EL (cell line): Measurements from ENCODE around the gene WFDC5.
"Not testable (repeated sequence)": the region's sequence is repeated elsewhere in the genome, so short reads cannot be mapped to it uniquely, and the experiment has no call there.

Experiments
- DNase-seq: peaks from one replicate; pipeline ENCODE4 v3.0.0-alpha.2; 2016

WFDC5 gene

GRCh38 chr20:45114465-45115385, at the start of gene WFDC5:
WFDC5 (minus strand) TSS chr20:45115174; CDS start chr20:45115083, 91 bp downstream.
- no peak for DNase-seq

- no peak for DNase-seq
These were observed 48.3 kb upstream of the WFDC5 start for GRCh38 chr20:45163083-45163803.

- DNase-seq: peak; percentile 63
These were observed 43.0 kb upstream of the WFDC5 start for GRCh38 chr20:45157962-45158361.

- DNase-seq: no peak
These were observed 41.7 kb upstream of the WFDC5 start for GRCh38 chr20:45156713-45157112.

DNA sequence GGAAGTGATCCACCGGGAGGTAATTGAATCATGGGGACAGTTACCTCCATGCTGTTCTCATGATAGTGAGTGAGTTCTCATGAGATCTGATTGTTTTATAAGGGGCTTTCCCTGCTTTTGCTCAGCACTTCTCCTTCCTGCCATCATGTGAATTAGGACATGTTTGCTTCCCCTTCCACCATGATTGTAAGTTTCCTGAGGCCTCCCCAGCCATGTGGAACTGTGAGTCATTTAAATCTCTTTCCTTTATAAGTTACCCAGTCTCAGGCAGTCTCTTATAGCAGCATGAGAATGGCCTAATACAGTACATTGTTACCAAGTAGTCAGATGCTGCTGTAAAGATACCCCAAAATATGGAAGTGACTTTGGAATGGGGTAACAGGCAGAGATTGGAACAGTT, 39.8 kb upstream of the WFDC5 start:
- DNase-seq: not testable (repeated sequence)

DNA sequence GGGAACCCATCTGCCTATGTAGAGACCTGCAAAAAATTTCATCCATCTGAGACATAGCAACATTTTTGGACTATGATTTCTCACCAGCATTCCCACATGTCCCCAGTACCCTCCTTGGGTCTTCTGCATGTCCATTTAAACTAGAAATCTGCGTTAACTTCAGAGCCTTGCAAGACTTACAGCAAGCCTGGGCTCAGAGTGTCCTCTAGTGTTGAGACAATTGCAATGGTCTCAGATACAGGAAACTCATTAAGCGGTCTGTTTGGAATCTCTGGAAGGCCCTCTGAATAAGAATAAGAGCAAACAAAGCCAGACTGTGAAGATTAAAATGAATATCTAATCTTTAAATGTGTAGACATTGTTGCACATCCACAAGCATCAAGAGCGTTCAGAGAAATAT, 39.2 kb upstream of the WFDC5 start:
- DNase-seq: no peak

DNA sequence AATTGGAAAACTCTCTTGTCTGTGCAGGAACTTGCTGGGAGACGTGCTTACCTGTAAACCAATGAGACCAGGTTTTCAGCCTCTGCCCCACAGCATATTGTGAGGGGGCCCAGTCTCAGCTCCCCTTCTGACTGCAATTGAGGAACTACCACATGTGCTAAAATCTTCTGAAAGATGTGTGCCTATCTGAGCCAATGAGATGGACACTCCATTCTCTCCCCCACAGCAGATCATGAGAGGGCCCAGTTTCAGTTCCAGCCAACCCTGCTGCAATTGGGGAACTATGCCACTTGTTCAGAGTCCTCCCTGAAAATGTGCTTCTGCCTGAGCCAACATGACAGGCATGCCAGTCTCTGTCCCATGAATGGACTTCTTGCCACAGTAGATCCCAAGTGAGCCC, 38.8 kb upstream of the WFDC5 start:
- DNase-seq: no peak

GRCh38 chr20:45153147-45153546, 38.2 kb upstream of the WFDC5 start:
- DNase-seq: no peak

DNA sequence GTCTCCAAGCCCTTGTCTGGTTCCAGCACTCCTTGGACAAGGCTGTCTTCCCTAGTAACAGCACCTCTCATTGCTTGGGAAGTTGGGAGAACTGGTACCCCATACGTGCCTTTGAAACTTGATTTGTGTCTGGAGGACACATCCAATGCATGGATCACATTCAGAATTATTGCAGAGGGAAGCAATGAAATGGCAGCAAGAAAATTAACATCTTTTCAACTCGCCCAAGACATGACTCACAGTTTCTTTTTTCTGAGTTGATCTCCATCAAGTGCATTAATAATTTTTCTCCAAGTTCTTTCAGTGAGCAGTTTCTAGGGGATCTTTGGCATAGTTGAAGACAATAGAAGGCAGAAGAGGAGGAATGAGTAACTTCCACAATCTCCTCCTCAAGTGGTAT, 37.4 kb upstream of the WFDC5 start:
- no peak for DNase-seq

GRCh38 chr20:45149062-45149461, 34.1 kb upstream of the WFDC5 start:
- no peak for DNase-seq

DNA sequence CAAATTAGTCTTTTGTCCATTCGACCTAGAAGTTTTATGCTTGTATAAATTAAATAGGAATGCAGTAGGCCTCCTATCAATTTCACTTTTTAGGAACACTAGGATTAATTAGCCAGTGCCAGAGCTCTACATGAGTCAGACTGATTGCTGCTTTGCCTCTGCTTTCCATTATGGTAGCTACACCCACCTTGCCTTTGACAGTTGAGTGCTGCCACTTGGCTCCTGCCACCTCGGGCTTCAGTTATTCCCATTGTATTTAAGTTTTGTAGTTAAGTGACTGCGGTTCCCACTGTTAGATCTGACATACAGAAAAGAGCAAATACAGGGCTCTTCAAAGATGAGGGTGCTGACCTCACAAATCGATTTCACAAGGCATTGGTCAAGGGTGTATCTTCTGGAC, 25.9 kb upstream of the WFDC5 start:
- no peak for DNase-seq

DNA sequence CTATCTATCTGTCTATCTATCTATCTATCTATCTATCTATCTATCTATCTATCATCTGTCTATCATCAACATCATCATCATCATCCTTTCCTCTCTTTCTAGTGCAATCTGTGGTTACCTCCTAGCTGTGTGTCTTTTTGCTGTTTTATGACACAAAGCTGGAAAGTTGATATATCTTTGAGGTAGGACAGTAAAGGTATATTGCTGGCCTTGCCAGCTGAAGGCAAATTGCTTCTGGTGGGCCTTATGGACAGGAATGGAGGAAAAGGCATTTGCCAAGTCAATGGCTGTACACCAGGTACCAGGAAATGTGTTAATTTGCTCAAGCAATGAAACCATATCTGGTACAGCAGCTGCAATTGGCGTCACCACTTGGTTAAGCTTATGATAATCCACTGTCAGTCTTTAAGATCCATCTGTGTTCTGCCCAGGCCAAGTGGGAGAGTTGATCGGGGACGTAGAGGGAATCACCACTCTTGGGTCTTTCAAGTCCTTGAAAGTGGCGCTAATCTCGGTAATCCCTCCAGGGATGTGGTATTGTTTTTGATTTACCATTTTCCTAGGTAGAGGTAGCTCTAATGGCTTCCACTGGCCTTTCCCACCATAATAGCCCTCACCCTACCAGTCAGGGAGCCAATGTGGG, 24.9 kb upstream of the WFDC5 start:
- not testable (repeated sequence) for DNase-seq

GRCh38 chr20:45138561-45139300, 23.8 kb upstream of the WFDC5 start:
- DNase-seq: peak; percentile 8

DNA sequence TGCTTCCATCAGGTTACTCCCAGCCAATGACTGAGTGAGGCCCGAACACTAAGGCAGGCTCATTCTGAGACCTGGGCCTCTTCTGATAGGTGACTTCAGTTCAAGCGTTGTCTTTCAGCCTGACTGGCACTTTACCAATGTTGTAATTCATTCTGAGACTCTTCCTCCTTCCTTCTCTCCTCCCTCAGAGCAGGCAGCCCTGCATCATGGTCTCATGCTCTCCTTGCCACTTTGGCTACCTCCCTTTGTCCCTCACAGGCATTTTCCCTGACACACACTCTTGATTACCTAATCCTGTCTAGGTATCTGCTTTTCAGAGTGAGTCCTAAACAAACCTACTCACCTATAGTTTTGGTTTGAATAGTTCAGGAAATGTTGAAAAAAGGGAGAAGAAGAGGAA, 21.9 kb upstream of the WFDC5 start:
- no peak for DNase-seq

GRCh38 chr20:45128099-45128498, 13.1 kb upstream of the WFDC5 start:
- DNase-seq: no peak

DNA sequence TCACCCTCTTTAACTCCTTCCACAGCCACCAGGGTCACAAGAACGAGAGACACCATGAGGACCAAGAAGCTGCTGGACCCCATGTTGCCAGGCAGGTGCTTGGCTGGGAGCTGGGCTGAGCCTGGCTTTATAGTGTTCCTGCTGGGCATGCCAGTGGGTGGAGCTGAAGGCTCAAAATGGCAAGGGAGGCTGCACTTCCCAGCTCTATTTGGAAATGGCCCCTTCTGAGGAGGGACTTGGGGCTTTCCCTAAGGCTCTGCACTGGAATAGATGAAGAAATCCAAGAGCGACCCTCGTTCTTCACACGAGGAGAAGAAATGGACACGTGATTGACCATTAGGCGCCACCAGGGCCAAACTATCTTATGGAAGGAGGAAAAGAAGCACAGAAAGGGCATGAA, 9.4 kb upstream of the WFDC5 start, which contains the start of gene WFDC12:
WFDC12 (minus strand) TSS at position 101 of the 400 bp plus-strand sequence; CDS start at position 83, 18 bp downstream.
- DNase-seq: no peak

GRCh38 chr20:45121388-45121787, 6.4 kb upstream of the WFDC5 start:
- no peak for DNase-seq

DNA sequence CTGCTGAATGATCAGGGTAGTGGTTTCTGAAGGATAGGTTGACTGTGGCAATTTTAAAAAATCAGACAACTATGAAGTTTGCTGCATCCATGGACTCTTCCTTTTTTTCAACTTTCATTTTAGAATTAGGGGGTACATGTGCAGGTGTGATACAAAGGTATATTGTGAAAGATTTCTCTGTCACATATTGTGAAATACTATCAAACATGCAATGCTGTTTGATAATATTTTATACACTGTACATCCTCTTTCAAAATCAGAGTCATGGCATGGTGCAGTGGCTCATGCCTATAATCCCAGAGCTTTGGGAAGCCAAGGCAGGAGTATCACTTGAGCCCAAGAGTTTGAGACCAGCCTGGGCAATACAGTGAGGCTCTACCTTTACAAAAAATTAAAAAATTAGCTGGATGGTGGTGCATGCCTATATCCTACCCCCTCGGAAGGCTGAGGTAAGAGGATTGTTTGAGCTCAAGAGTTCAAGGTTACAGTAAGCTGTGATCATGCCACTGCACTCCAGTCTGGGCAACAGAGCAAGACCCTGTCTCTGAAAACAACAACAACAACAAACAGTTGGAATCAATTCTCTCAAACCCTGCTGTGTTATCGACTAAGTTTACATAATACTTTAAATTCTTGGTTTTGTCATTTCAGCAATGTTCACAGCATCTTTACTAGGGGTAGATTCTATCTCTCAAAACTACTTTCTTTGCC, 4.7 kb upstream of the WFDC5 start:
- no peak for DNase-seq

DNA sequence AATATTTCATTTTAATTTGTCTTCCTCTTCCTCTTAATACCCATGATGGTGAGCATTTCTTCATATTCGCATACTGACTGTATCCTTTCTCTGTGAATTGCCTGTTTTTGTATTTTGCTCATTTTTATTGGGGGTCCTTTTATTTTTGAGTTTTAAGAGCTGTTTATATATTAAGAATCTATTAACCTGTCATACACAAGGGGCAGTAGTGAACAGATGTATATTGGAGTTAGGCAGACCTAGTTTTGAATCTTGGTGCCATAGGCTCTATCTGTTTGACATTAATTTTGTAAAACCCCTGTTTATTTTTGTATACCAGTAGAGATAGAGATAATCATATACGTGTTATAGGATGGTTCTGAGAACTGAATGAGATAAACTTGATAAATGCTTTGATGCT, 3.1 kb upstream of the WFDC5 start:
- no peak for DNase-seq

- no peak for DNase-seq
These were observed 2.6 kb upstream of the WFDC5 start for GRCh38 chr20:45117581-45117980.

DNA sequence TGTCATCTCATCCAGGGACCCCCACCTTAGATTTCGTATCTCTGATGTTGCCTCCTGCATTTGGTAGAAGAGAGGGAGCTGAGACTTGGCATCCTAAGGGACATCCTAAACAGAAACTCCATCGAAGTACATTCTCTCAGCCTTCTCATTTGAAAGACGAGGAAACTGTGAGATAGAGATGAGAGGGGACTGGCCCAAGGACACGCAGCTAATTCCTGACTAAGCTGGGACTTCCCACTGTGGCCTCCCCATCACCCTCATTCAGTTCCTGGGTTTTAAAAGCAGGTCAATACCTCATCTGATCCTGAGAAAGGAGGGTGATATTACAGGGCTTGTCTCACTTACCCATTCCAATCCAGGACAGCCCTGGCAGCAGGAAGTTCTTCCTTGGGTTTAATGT, 855 bp upstream of the WFDC5 start:
- no peak for DNase-seq

DNA sequence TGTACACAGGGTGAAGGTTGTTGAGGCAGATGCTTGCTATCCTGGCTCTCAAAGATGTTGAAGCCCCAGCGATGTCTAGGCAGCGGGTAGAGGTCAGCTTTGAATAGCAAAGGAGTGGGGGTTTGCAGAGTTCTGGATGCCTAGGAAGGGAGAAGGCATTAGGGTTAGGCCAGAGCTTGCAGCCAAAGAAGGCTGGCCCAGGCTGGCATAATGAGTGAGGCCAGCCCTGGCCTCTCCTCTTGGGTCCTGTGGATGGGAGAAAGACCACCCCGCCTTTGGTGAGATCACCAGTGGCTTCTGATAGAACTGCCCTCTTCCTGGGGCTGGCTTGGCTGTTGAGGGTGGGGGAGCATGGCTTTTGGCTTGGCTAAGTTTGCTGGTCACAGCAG, 406 bp upstream of the WFDC5 start:
- DNase-seq: no peak
